ENCODE results near the gene PPIL4. TPM values are rescaled to one million over a fixed set of nuclear protein-coding genes. Genes with fewer than 3 reads are reported as not detected.
A peak's percentile ranks its signal among the peaks of the same experiment; 100 is the strongest.

The PPIL4 gene
- total and polyA plus RNA-seq, 2 of the 13 experiments (the other 11 are each of a cell fraction or from before 2014, with no cell fraction given), result 5.5 to 46.0 TPM

DNA sequence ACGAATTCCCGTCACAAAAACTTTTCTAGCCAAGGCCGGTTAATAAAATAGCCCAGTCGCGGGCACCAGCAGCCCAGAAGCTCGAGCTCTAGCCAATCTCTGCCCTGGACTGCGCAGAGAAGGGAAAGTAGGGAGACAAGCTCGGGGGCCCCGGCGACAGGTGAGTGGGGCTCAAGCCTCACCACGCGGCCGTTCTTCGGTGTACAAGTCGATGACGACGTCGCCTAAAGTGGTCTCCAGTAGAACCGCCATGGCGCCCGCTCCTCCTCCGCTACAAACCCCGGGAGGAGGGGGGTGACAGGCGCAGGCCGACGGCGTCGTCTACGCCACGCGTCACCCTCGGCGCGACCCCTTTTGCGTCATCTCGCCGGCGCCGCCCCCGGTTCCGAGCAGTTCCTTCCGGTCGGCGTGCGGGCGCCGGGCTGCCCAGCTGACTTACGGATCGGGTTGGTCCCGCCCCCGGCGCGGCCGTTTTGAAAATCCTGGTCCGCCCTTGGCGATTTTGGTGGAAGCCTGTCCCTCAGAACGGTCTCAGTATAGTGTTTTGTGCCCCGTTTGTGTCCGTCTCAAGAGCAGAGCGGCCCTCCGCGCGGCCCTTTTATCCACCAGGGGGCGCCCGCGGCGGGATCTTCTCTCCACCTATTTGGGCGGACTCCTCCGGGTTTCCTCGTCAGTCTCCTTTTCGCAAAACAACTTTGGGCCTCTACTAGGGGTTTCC is at the start of gene PPIL4 (continued):
- TF ChIP-seq SMAD9 (CRISPR knock-in tag; IDR thresholded peaks at IDR 0.05) (peak; percentile 23; the same call in 1 of the 2 replicates), SP5 (CRISPR knock-in tag; IDR thresholded peaks at IDR 0.05; ENCODE audit: borderline replicate concordance, low read depth) (peak; percentile 74; the same call in 1 of the 2 replicates), BRD4 (CRISPR knock-in tag; IDR thresholded peaks at IDR 0.05) (peak; percentile 62; the same call in 1 of the 2 replicates), ATF6 (CRISPR knock-in tag; conservative IDR thresholded peaks at IDR 0.05) (no peak), ZNF367 (CRISPR knock-in tag; IDR thresholded peaks at IDR 0.05; ENCODE audit: borderline replicate concordance) (no peak; the same call in 1 of the 2 replicates), SMAD1 (CRISPR knock-in tag; IDR thresholded peaks at IDR 0.05; ENCODE audit: borderline replicate concordance, low read depth) (peak; percentile 64; the same call in 1 of the 2 replicates), ATF1 (CRISPR knock-in tag; IDR thresholded peaks at IDR 0.05) (peak; percentile 100), ZNF543 (CRISPR knock-in tag; IDR thresholded peaks at IDR 0.05) (peak; percentile 83), MED8 (CRISPR knock-in tag; IDR thresholded peaks at IDR 0.05; ENCODE audit: insufficient replicate concordance) (peak; percentile 59), ZNF629 (CRISPR knock-in tag; conservative IDR thresholded peaks at IDR 0.05) (no peak), PCBP1 (IDR thresholded peaks at IDR 0.05; ENCODE audit: borderline replicate concordance, low read depth, low read length) (0 out of 2 replicates have a peak, but pooled peaks have one; percentile 62), ZNF550 (CRISPR knock-in tag; IDR thresholded peaks at IDR 0.05; ENCODE audit: borderline replicate concordance) (0 out of 2 replicates have a peak, but pooled peaks have one; percentile 30), NFE2 (CRISPR knock-in tag; IDR thresholded peaks at IDR 0.05) (no peak), MBD4 (IDR thresholded peaks at IDR 0.05; ENCODE audit: borderline replicate concordance, low read length) (no peak), MYNN (CRISPR knock-in tag; IDR thresholded peaks at IDR 0.05; ENCODE audit: low read depth) (no peak; the same call in 1 of the 2 replicates), PBX2 (CRISPR knock-in tag; IDR thresholded peaks at IDR 0.05) (no peak), ZNF660 (CRISPR knock-in tag; IDR thresholded peaks at IDR 0.05; ENCODE audit: borderline replicate concordance, low read depth) (no peak), SMARCE1 (IDR thresholded peaks at IDR 0.05; ENCODE audit: borderline replicate concordance) (no peak), HNF4A (CRISPR knock-in tag; IDR thresholded peaks at IDR 0.05) (no peak; the same call in 1 of the 2 replicates), DMTF1 (CRISPR knock-in tag; IDR thresholded peaks at IDR 0.05) (peak; percentile 68; the same call in 1 of the 2 replicates)
- TF ChIP-seq, protein P1, sequence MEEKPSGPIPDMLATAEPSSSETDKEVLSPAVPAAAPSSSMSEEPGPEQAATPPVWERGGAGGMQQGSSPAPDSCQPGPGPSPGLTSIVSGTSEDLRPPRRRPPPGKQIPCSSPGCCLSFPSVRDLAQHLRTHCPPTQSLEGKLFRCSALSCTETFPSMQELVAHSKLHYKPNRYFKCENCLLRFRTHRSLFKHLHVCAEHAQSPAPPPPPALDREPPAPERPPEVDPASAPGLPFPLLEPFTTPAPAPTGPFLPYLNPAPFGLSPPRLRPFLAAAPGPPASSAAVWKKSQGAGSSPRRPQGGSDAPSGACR (CRISPR knock-in tag; IDR thresholded peaks at IDR 0.05), result no peak; the same call in 1 of the 2 replicates
- TF ChIP-seq, protein P2, sequence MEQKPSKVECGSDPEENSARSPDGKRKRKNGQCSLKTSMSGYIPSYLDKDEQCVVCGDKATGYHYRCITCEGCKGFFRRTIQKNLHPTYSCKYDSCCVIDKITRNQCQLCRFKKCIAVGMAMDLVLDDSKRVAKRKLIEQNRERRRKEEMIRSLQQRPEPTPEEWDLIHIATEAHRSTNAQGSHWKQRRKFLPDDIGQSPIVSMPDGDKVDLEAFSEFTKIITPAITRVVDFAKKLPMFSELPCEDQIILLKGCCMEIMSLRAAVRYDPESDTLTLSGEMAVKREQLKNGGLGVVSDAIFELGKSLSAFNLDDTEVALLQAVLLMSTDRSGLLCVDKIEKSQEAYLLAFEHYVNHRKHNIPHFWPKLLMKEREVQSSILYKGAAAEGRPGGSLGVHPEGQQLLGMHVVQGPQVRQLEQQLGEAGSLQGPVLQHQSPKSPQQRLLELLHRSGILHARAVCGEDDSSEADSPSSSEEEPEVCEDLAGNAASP (CRISPR knock-in tag; IDR thresholded peaks at IDR 0.05; ENCODE audit: borderline replicate concordance), result peak; percentile 82; the same call in 1 of the 2 replicates
